ENCODE data around the gene LRGUK.

LRGUK gene

DNA sequence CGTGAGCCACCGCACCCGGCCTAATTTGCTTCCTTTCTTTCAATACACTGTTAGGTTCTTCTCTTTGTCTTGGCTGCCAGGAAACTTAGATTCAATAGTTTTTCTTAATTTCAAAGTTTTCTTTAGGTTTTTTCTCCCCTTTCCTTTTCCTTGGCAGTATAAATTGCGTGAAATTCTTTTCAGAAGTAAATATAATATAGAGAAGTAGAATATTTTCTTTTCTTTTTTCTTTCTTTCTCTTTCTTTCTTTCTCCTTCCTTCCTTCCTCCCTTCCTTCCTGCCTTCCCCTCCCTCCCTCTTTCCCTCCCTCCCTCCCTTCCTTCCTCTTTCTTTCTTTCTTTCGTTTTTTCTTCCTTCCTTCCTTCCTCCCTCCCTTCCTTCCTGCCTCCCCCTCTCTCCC lies 1.7 kb downstream of the LRGUK start:
- no peak for DNase-seq (ENCODE audit: low read depth)

DNA sequence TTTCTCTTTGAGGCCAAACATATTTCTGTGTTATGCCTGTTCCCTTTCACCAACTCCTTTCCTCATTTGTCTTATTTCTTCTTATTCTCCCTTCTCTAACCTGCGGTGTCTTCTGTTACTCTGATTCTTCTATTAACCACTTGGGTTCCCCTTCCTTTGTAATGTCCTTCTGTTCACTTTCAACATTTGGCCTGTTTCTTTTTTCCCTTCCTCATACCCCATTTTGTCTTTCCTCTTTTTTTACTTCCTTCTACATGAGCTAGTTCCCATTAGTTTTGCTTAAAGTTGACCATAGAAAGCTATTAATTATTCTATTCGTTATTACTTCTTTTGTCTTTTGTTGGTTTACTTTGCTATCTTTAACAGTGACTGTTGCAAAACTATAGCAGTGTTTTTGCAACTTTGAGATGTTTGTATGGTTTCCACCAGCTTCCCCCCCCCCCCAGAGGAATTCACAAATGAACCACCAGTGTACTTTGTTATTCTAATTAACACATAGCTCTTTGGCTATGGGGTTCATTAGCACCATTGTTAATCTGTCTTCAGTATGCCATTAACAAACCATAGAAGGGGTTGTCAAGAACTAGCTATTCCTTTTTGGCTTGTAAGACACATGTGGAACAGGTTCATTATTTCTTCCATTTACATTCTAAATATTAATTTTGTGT lies 2.9 kb downstream of the LRGUK start:
- DNase-seq (ENCODE audit: low read depth) = no peak

- DNase-seq (ENCODE audit: low read depth) = no peak
Measured at GRCh38 chr7:134134004-134134403, 6.9 kb downstream of the LRGUK start.

- peak; percentile 65 for DNase-seq (ENCODE audit: low read depth)
Measured at GRCh38 chr7:134140889-134141867, 14.0 kb downstream of the LRGUK start.

DNA sequence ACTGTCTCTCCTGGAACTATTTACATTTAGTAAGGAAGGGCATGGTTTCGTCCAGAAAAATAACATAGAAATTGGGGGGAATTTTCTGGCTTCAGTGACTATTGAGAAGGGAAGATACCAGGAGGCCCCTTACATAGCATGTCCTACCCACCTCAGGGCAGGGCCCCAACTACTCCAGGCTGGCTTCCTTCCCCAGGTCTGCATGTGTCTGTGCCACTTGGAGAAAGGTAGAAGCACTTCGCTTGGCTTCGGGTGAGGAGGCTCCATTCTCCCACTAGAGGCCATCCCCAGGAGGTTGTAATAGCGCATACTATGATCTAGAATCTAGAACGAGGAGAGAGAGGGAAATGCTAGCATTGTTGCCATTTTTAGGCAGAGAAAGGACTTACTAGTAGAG lies 14.7 kb downstream of the LRGUK start:
- no peak for DNase-seq (ENCODE audit: low read depth)

GRCh38 chr7:134153493-134154136 lies 26.5 kb downstream of the LRGUK start:
- DNase-seq (ENCODE audit: low read depth) = peak; percentile 5

- peak; percentile 9 for DNase-seq (ENCODE audit: low read depth)
Measured at GRCh38 chr7:134154581-134155130, 27.5 kb downstream of the LRGUK start.

- no peak for DNase-seq (ENCODE audit: low read depth)
Measured at GRCh38 chr7:134155206-134155605, 28.1 kb downstream of the LRGUK start.

GRCh38 chr7:134155871-134156270 lies 28.7 kb downstream of the LRGUK start:
- no peak for DNase-seq (ENCODE audit: low read depth)

DNA sequence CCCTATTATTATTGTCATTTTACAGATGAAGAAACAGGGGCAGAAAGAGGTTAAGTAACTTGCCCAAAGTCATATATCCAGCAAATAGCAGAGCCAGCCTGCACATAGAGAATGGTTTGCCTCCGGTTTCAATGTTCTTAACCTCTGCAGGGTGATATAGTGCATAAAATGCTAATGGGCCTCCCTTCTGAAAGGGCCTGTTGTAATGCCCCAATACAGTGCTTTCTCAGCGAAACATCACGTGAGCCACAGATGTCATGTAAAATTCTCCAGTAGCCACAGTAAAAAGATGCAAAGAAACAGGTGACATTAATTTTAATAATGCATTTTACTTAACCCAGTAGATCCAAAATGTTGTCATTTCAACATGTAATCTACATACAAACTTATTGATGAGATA lies 38.1 kb downstream of the LRGUK start:
- no peak for DNase-seq (ENCODE audit: low read depth)

GRCh38 chr7:134167250-134167649 lies 40.1 kb downstream of the LRGUK start:
- DNase-seq (ENCODE audit: low read depth) = no peak

DNA sequence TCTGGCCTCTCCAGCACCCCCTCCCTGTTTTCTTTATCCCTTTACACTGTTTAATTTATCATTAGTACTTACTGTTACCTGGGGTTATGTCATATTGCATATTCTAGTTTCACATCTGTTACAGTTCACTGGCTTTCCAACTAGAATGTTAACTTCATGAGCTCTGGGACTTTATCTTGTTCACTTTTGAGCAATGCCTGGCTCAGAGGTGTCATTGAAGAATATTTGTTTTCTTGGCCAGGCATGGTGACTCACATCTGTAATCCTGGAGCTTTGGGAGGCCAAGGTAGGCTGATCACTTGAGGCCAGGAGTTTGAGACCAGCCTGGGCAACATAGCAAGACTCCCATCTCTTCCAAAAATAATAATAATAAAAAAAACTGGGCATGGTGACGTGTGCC lies 40.7 kb downstream of the LRGUK start:
- DNase-seq (ENCODE audit: low read depth) = no peak

GRCh38 chr7:134174795-134175261 lies 47.7 kb downstream of the LRGUK start:
- DNase-seq (ENCODE audit: low read depth) = peak; percentile 83

GRCh38 chr7:134175334-134176036 lies 48.3 kb downstream of the LRGUK start:
- no peak for DNase-seq (ENCODE audit: low read depth)

GRCh38 chr7:134176037-134176350 lies 48.9 kb downstream of the LRGUK start:
- peak; percentile 34 for DNase-seq (ENCODE audit: low read depth)

DNA sequence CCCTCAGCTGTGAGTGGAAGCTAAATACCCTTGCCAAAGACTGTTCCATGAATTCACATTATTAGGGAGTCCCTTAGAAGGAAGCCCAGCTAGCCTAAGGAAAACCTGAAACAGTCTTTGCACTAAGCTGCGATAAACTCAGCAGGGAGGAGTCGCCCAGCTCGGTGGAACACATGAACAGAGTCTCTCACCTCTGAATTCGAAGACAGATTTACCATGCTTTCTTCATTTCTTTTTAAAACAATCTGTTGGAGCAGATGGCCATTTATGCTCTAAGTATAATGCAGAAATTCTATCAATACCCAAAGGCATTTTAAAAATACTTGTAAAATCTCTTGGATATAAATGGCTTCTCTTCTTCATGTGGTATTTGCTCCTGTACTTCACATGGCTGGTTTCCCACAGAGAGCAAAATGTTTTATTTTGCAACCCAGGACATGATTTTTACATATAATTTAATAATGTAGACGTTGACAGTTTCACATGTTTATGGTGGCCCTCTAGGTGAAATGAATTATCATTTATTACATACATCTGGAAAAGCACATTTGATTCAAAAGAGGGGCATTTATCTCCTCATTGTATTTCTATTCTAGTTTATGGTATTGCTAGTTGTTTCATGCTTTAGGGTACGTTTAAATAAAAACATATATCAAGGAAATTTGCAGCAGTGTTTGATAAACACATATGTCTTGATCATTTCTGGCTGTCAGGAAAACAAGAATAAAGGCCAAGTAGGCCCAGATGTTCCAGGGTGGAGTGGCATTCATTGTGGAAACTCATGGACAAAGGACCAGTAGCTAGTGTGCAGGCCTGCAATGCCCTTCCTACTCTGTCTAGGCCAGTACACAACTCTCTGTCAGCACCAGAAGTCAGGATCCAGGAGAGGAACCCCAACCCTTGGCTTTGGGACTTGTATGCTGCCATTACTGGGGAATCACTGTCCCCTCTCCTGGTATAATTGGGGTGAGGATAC lies 52.2 kb downstream of the LRGUK start:
- no peak for DNase-seq (ENCODE audit: low read depth)

- no peak for DNase-seq (ENCODE audit: low read depth)
Measured at GRCh38 chr7:134180376-134180775, 53.2 kb downstream of the LRGUK start.

DNA sequence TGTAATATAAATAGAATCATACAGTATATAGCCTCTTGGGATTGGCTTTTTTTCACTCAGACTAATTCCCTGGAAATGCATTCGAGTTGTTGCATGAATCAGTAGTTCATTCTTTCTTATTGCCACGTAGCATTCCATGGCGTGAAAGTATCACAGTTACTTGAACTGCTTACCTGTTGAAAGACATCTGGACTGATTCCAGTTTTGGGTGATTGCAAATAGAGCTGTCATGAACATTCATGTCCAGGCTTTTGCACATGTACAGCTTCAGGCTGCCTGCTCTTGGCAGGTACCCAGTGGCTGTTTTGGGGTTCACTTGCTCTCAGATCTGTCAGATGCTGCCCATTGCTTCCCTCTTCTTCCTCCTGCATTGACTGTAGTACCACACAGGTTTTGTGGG lies 54.9 kb downstream of the LRGUK start:
- no peak for DNase-seq (ENCODE audit: low read depth)

- peak; percentile 41 for DNase-seq (ENCODE audit: low read depth)
Measured at GRCh38 chr7:134184767-134185166, 57.6 kb downstream of the LRGUK start.

- peak; percentile 65 for DNase-seq (ENCODE audit: low read depth)
Measured at GRCh38 chr7:134186027-134186426, 58.9 kb downstream of the LRGUK start.

DNA sequence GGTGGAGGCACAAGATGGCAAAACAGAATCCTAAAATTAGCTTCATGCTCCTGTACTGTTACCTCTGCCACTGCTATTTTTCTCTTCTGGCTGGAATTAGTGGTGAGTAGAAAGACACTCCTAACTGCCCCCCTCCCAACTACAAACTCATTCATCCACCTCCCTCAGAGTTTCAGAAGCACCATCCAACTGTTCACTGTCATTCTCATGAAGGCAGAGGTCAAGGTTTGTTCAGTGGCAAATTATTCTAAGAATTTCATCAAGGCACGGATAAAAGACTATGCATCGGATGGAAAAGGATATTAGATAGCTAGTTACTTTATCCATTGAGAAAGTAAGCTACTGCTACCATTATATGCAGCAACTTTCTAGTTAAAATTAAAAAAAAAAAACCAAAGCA lies 59.7 kb downstream of the LRGUK start:
- peak; percentile 28 for DNase-seq (ENCODE audit: low read depth)

Data from EH (cell line).